Lower lobe of right lung (tissue), 2 donors: Measurements from ENCODE around the gene PARD6G. TPM values are rescaled to one million over a fixed set of nuclear protein-coding genes. Genes with fewer than 3 reads are reported as not detected.

Source experiments
- ATAC-seq, 2 donors: fragments of 200-7000 bp; cut with Tn5 transposase; one replicate each; pipeline ENCODE4 v1.9.1; 2020 to 2022; ENCODE audit warnings: mild to moderate bottlenecking in 2 of 2, moderate library complexity in 2 of 2
- DNase-seq: peaks from one replicate; pipeline ENCODE4 v3.0.0-alpha.2; 2020
- H3K27ac ChIP-seq: fragments of 200-600 bp; one replicate; pipeline ENCODE4 v1.8.0; 2022
- H3K27me3 ChIP-seq: fragments of 200-600 bp; one replicate; pipeline ENCODE4 v1.8.0; 2022; ENCODE audit warnings: low read depth
- H3K36me3 ChIP-seq: fragments of 200-600 bp; one replicate; pipeline ENCODE4 v1.8.0; 2022; ENCODE audit warnings: mild to moderate bottlenecking
- H3K4me1 ChIP-seq: fragments of 200-600 bp; one replicate; pipeline ENCODE4 v1.8.0; 2022
- H3K4me3 ChIP-seq: fragments of 200-600 bp; one replicate; pipeline ENCODE4 v1.8.0; 2022; ENCODE audit warnings: mild to moderate bottlenecking
- H3K9me3 ChIP-seq: fragments of 200-600 bp; one replicate; pipeline ENCODE4 v1.8.0; 2022
- intact Hi-C: fragments of 100-400 bp; cut with DNase I; formaldehyde crosslinking; loops from one replicate; pipeline ENCODE4 v1.11.0; 2022
- total RNA-seq: library from RNA; stranded (reverse); fragmentation: NEBNext Ultra II Directional; extraction: Animal tissue kit (Norgen Biotek cat#: 25700); gene quantifications from one replicate; pipeline ENCODE4 v1.2.1, GENCODE V29; 2021
- TF ChIP-seq, protein P1 (sequence below): fragments of 200-600 bp; IDR thresholded peaks from one replicate; pipeline ENCODE4 v1.8.0; 2022; ENCODE audit warnings: antibody characterized with exemption, mild to moderate bottlenecking
- donor health status: DM: no; HTN: yes; CAD: no; lungs with severe emphysema.

The PARD6G gene
- total RNA-seq, 1 donor from 2014 or later, result 7.3 TPM

DNA sequence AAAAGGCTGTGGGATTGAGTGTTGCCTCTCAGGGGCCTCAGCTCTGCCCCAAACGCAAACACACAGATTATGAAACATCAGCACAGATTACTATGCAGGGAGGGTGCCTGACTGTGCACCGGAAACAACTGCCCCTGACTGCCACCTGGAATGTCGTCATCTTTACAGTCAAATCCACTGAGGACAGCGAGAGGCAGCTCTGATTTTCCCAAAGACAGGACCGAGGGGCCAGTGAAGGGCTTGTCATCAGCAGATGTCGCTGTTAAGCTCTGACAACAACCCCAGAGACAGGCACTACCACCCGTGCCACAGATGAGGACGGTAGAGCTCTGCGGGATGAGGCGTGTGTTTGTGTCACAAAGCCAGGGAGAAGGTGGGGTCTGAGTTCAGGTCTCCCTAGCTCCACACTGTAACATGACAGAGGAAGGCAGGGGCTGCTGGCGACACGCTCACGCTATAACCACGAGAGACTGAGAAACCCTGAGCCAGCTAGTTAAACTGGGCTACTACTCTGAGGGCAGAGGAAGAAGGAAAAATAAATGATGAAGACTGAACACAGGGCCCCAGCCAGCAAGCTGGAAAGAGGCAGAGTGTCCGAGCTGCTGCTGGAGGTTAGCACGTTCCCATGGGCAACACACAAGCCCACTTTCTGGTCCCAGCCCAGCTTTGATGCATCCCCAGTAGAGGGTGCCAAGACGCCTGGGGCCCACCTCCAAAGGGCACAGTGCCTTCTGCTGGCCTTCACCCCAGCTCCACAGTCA is 47.0 kb downstream of the PARD6G start:
- Histone ChIP-seq H3K9me3 (no peaks in the 10 kb centered on the region), H3K27me3 (no peaks in the 10 kb centered on the region), H3K36me3 (no peaks in the 10 kb centered on the region), H3K4me1 (no peaks in the 10 kb centered on the region), H3K27ac (peak overlapping the region; percentile 13), H3K4me3 (no peak overlapping the region)
- intact Hi-C loops, result no loop called here
- DNase-seq (no peak), ATAC-seq (peak in 1 of 2 donors; percentile 7)
- TF ChIP-seq, protein P1, sequence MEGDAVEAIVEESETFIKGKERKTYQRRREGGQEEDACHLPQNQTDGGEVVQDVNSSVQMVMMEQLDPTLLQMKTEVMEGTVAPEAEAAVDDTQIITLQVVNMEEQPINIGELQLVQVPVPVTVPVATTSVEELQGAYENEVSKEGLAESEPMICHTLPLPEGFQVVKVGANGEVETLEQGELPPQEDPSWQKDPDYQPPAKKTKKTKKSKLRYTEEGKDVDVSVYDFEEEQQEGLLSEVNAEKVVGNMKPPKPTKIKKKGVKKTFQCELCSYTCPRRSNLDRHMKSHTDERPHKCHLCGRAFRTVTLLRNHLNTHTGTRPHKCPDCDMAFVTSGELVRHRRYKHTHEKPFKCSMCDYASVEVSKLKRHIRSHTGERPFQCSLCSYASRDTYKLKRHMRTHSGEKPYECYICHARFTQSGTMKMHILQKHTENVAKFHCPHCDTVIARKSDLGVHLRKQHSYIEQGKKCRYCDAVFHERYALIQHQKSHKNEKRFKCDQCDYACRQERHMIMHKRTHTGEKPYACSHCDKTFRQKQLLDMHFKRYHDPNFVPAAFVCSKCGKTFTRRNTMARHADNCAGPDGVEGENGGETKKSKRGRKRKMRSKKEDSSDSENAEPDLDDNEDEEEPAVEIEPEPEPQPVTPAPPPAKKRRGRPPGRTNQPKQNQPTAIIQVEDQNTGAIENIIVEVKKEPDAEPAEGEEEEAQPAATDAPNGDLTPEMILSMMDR, result peak; percentile 17

DNA sequence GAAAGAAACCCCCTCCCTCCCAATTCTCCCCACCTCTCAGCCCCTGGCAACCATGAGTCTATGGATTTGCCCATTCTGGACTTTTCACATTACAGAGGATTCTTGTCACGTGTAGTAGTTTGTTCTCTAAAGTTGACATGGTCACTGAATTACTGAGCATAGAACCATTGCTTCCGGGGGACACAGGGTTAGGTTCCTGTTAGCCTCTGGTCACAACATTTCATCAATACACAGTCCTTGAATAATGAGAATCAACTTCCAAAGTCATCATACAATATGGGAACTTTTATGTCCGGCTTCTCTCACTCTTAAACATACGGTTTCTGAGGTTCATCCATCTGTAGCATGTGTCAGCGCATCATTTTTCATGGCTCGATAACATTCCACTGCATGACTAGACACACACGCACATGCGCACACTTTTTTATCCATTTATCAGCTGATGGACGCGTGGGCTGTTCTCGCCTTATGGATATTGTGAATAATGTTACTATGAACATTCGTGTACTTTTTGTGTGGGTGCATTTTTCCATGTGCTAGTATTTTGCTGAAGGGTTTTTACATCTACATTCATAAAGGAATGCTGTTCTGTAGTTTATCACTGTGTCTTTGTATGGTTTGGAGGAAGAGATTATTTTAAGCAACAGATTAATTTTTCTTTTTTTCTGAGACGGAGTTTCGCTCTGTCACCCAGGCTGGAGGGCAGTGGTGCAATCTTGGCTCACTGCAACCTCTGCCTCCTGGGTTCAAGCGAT is 48.1 kb downstream of the PARD6G start:
- TF ChIP-seq, protein P1, result no peak
- no peak overlapping the region for H3K4me3 ChIP-seq
- intact Hi-C loops, result no loop called here
- no peaks in the 10 kb centered on the region for H3K36me3 ChIP-seq
- H3K27me3 ChIP-seq, result no peaks in the 10 kb centered on the region
- no peaks in the 10 kb centered on the region for H3K4me1 ChIP-seq
- ATAC-seq (no peak), DNase-seq (no peak)
- no peak overlapping the region for H3K27ac ChIP-seq
- no peaks in the 10 kb centered on the region for H3K9me3 ChIP-seq

DNA sequence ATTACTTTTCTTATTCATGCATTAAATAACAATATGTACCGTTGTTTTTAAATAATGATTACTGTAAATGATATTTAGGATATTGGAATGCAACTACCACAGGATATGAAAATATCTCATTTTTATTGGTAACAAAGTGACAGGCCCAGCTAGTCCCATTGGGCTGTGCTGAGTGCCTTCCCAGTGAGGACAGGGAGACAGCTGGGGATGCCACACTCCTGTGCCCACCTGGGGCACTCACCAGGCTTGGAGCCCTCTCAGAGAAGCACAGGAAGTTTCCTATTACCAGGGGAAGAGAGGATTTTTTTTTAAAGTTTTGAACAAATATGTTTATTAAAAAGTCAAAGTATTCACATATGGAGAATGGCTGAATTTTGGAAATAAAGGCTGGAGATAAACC is 48.9 kb downstream of the PARD6G start:
- Histone ChIP-seq H3K9me3 (no peaks in the 10 kb centered on the region), H3K4me1 (no peaks in the 10 kb centered on the region), H3K27ac (no peak overlapping the region), H3K4me3 (no peak overlapping the region), H3K36me3 (no peaks in the 10 kb centered on the region), H3K27me3 (no peaks in the 10 kb centered on the region)
- ATAC-seq (no peak), DNase-seq (no peak)
- TF ChIP-seq, protein P1, result no peak
- intact Hi-C loops, result no loop called here

DNA sequence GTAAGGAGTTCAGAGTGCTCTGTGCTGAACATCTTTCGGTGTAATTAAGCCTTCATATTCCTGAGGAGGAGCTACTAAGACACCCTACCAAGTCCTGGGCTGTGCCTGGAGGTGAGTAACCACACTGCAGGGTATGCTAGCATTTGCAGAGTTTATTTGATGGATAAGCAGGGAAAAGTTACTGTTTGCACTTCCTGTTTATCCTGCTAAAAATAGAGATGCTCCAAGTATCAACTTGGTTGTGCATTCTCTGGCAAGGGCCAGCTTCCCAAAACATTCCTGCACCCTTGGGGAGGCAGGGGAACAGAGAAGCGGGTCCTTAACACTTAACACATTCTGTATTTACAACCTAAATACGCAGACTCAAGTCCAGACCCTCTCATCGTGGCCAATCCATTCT is 49.8 kb downstream of the PARD6G start:
- ATAC-seq, result no peak
- Histone ChIP-seq H3K27ac (peak overlapping the region; percentile 25), H3K4me1 (no peaks in the 10 kb centered on the region), H3K36me3 (no peaks in the 10 kb centered on the region), H3K9me3 (no peaks in the 10 kb centered on the region), H3K27me3 (no peaks in the 10 kb centered on the region), H3K4me3 (no peak overlapping the region)
- intact Hi-C loops, result no loop called here
- no peak for DNase-seq
- TF ChIP-seq, protein P1, result no peak

DNA sequence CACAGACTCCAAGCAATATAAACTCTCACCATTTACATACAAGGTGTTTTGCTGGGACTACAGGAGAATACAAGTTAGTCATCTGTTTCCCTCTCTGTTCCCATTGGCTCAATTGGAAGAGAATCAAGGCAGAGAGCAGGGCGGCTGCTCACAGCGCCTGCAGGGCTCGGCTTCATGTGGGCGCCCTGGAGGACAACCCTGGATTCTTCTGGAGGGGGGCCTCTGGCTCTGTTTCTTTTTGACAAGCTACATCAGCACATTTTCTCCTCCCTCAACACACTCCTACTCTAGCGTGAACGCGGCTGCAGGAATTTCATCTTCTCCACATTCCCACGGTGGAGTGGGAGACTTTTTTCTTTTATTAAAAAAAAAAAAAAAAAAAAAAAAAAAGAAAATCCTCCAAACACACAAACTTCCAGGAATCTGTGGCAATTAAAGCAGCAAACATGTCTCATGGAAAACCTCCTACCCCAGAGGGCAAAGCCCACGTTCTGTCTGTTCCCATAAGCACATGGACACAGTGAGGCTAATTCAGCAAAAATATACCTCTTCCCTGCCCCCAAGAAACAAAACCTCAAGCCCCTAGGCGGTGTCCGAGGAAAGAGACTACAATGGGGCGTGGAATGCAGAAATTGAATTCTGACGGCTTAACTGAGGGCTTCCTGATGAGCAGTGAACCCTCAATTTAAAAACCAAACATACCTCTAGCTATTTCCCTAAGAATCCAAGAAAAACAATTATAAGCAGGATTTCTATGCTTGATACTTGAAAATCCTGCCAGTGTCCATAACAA is 50.6 kb downstream of the PARD6G start:
- intact Hi-C loops, result no loop called here
- no peak for DNase-seq
- Histone ChIP-seq H3K4me3 (no peak overlapping the region), H3K9me3 (no peaks in the 10 kb centered on the region), H3K36me3 (no peaks in the 10 kb centered on the region), H3K4me1 (no peaks in the 10 kb centered on the region), H3K27me3 (no peaks in the 10 kb centered on the region), H3K27ac (no peak overlapping the region)
- TF ChIP-seq, protein P1, result no peak
- peak in 1 of 2 donors; percentile 38 for ATAC-seq
